Posterior vena cava (tissue), 2 donors: ENCODE results near the gene RTN4. TPM values are rescaled to one million over a fixed set of nuclear protein-coding genes. Genes with fewer than 3 reads are reported as not detected.
A peak's percentile ranks its signal among the peaks of the same experiment; 100 is the strongest.
"Not testable (repeated sequence)": the region's sequence is repeated elsewhere in the genome, so short reads cannot be mapped to it uniquely, and the experiment has no call there.

Experiments used
- DNase-seq: peaks from one replicate; pipeline ENCODE4 v3.0.0-alpha.2; 2020; ENCODE audit warnings: low spot score
- intact Hi-C, 2 donors: fragments of 100-400 bp; cut with DNase I; formaldehyde crosslinking; loops; one replicate each; pipeline versions ENCODE4 v1.14.1 to v1.14.2; 2022 to 2023
- total RNA-seq, 2 donors: library from RNA; stranded (reverse); fragmentation: NEBNext Ultra II Directional; extraction: Animal tissue kit (Norgen Biotek cat#: 25700); gene quantifications; one replicate each; pipeline ENCODE4 v1.2.1, GENCODE V29; 2021
- donor health status: DM: yes; HTN: yes; CAD: no.
- donor health status: DM: yes; HTN: yes; CAD: no.

Gene RTN4
- total RNA-seq, 2 donors from 2014 or later: 324 to 410 TPM

DNA sequence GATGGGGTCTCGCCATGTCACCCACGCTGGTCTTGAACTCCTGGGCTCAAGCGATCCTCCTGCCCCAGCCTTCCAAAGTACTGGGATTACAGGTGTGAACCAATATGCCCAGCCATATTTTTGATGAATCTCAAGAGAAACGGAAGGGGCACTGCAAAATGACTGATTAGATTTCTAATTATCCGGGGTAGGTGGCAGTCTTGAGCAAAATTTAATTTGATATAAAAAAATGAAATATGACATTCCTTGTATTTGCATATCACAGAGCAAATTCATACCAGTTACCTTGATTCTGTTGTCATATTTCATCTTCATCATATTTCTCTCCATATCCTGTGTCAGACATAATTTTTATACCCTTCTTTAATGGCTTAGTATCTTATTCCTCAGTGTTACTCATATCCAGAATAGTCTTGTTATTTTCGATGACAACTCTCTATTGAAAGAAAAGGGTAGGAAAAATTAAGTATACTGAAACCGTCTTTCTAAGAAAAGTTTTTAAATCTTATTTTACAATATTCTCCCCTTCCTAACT is 30.0 kb upstream of the RTN4 start:
- intact Hi-C loops: no loop called here
- DNase-seq: no peak

- intact Hi-C loops: no loop called here
- DNase-seq: no peak
Observed at GRCh38 chr2:55078956-55079355, 28.7 kb upstream of the RTN4 start.

GRCh38 chr2:55076721-55077120 is 26.5 kb upstream of the RTN4 start:
- intact Hi-C loops: no loop called here

GRCh38 chr2:55076019-55076418 is 25.8 kb upstream of the RTN4 start:
- DNase-seq, intact Hi-C loops: not testable (repeated sequence)

More at GRCh38 chr2:55076721-55077120, 26.5 kb upstream of the RTN4 start:
- no peak for DNase-seq

GRCh38 chr2:55073000-55073983 is 23.0 kb upstream of the RTN4 start:
- intact Hi-C loops: no loop called here
- no peak for DNase-seq

DNA sequence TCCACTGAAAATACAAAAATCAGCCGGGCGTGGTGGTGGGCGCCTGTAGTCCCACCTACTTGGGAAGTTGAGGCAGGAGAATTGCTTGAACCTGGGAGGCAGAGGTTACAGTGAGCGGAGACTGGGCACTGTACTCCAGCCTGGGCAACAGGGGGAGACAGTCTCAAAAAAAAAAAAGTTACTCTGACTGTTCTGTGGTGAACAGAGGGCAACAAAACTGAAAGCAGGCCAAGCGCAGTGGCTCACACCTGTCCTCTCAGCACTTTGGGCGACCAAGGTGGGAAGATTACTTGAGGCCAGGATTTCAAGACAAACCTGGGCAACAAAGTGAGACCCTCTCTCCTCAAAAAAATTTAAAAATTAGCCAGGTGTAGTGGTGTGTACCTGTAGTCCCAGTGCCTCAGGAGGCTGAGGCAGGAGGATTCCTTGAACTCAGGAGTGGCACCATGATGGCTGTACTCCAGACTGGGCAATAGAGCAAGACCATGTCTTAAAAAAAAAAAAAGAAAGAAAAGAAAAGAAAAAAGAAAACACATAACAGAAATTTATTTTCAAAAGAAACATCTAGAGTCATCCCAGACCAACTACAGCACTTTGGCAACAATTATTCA is 13.6 kb upstream of the RTN4 start:
- no peak for DNase-seq
- intact Hi-C loops: no loop called here

DNA sequence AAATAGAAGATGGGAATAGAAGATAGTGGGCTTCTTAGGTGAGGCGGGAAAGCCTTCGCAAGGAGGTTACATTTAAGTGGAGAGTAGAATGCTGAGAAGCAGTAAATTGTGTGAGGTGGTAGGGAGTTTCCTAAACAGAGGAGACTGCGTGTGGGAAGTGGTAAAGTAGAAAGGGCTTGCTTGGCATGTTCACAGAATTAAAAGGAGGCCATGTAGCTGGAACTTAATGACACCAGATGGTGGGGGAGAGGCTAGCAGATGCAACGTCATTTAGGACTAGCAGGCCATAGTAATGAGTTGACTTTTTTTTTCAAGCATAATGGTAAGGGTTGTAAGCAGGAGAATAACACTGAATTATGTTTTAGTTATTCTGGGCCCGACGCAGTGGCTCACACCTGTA is 13.0 kb upstream of the RTN4 start:
- intact Hi-C loops: no loop called here
- DNase-seq: no peak

DNA sequence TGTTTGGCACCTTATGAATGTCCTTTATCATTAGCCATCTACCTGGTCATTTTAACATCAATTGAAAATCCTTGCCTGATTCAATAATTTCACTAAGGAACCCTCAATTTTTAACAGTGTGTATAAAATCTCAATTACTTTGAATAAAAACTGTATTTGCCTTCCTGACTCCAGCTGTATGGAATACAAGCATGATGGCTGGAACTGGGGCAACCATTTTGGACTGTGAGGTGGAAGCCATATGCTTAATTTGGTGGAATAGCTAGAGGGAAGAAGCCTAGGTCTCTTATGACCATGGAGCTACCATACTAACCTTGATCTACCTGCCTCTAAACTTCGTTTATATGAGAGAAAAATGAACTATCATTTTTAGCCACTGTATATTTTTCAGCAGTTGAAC is 12.5 kb upstream of the RTN4 start:
- intact Hi-C loops: no loop called here
- DNase-seq: no peak

- no peak for DNase-seq
- intact Hi-C loops: no loop called here
Observed at GRCh38 chr2:55061523-55062344, 11.5 kb upstream of the RTN4 start.

DNA sequence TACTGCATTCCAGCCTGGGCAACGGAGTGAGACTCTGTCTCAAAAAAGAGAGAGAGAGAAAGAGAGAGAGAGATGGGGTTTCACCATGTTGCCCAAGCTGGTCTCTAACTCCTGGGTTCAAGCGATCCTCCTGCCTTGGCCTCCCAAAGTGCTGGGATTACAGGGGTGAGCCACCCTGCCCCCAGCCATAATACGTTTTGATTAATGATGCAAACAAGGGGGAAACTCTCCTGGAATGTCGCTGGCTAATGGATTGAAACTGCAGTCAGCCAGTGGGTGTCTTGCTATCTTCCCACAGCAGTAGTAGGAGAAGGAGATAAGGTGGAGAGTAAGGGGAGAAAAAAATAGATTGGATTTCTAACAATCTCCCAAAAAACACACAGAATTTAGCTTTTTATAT is 9.5 kb upstream of the RTN4 start:
- no peak for DNase-seq
- intact Hi-C loops: loop anchor here (5.0 to 10.0 kb wide), 2 partner anchors 38 to 45 kb away; no protein-coding TSS in a partner anchor

GRCh38 chr2:55057474-55057873 is 7.2 kb upstream of the RTN4 start:
- intact Hi-C loops: loop anchor here (5.0 to 10.0 kb wide), 2 partner anchors 40 to 47 kb away; no protein-coding TSS in a partner anchor
- DNase-seq: no peak

DNA sequence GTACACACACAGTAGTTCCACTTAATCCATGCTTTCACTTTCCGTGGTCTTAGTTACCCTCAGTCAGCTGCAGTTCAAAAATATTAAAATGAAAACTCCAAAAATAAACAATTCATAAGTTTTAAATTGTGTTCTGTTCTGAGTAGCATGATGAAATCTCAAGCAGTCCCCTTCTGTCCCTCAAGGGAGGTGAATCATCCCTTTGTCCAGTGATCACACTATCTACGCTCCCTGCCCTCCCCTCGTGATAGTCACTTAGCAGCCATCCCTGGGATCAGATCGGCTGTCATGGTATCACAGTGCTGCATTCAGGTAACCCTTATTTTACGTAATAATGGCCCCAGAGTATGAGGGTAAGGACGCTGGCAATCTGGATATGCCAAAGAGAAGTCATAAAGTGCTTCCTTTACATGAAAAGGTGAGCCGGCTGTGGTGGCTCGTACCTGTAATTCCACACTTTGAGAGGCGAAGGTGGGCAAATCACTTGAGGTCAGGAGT is 5.8 kb upstream of the RTN4 start:
- no peak for DNase-seq
- intact Hi-C loops: loop anchor here (5.0 to 10.0 kb wide), 2 partner anchors 41 to 49 kb away; no protein-coding TSS in a partner anchor

DNA sequence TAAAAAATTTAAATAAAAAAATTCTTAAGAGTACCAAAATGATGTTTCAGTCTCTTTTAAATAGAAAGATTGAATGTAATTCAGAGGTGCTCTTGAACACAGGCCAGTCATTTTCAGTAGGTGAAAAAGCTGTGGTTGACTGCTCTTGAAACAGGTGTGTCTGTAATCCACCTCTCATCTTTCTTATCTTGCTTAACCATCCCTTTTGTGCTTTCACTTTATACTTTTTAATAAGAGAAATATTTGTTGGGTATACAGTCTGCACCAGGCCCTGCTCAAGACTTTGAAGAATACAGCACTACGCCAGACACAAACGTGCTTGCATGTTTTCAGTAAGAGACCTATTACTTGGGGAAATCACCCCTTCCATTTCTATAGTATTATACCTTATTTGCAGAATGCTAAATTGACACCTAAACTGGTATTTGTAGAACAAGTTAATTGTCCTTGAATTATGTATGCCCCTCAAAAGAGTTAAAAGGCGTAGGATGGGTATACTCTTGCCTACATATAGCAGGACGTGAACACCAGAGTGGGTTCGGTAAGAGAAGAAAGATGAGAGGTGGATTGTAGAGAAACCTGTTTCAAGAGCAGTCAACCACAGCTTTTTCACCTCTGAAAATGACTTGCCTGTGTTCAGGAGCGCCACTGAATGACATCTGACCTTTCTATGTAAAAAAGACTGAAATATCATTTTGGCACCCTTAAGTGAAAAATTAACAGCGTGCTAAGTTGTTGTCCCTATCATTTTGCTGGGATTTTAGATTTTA is 4.0 kb upstream of the RTN4 start:
- no peak for DNase-seq
- intact Hi-C loops: loop anchor here in 1 of 2 donors (10.0 kb wide), 1 partner anchor 51 kb away; no protein-coding TSS in a partner anchor

DNA sequence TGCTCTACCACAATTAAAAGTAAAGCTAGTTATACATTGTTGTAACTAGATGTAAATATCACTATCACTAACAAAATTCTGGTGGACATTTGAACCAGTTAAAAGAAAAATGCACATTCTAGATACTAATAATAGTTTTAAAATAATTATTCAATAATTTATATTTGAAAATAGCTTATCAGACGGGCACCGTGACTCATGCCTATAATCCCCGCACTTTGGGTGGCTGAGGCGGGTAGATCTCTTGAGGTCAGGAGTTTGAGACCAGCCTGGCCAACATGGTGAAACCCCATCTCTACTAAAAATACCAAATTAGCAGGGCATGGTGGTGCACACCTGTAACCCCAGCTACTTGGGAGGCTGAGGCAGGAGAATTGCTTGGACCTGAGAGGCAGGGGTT is 3.0 kb upstream of the RTN4 start:
- intact Hi-C loops: loop anchor here in 1 of 2 donors (10.0 kb wide), 1 partner anchor 52 kb away; no protein-coding TSS in a partner anchor
- DNase-seq: not testable (repeated sequence)

- DNase-seq: no peak
- intact Hi-C loops: loop anchor here in 1 of 2 donors (10.0 kb wide), 1 partner anchor 52 kb away; no protein-coding TSS in a partner anchor
Observed at GRCh38 chr2:55052129-55053061, 2.1 kb upstream of the RTN4 start.

GRCh38 chr2:55051026-55051866 is 995 bp upstream of the RTN4 start:
- DNase-seq: peak; percentile 86
- intact Hi-C loops: loop anchor here in 1 of 2 donors (10.0 kb wide), 1 partner anchor 54 kb away; no protein-coding TSS in a partner anchor
